ENCODE results near the gene HAPLN2. TPM values are rescaled to one million over a fixed set of nuclear protein-coding genes. Genes with fewer than 3 reads are reported as not detected.
A peak's percentile ranks its signal among the peaks of the same experiment; 100 is the strongest.

Gene HAPLN2
- total and polyA plus RNA-seq, 7 experiments from 2014 or later, result not detected

- peak overlapping the region in 3 of 9 donors; percentile 20 to 97 (median 86) for H3K27ac Mint-ChIP-seq
- H3K27me3 Mint-ChIP-seq, result no peaks in the 10 kb centered on the region
- no peak for DNase-seq
- Histone ChIP-seq H3K4me1 (ENCODE audit: control insufficient read depth in 2 of 2, insufficient read depth in 2 of 2, low read length in 2 of 2) (peaks cover 8 to 12% of the 10 kb centered on the region in 2 donors), H3K27ac (ENCODE audit: low read depth, low read length) (peak overlapping the region; percentile 24), H3K9me3 (ENCODE audit: control insufficient read depth in 2 of 3, low read length in 3 of 3) (no peaks in the 10 kb centered on the region), H3K4me3 (ENCODE audit: low read length) (no peak overlapping the region), H3K27me3 (ENCODE audit: control insufficient read depth in 2 of 2, insufficient read depth in 2 of 2, low read length in 2 of 2) (no peaks in the 10 kb centered on the region), H3K36me3 (ENCODE audit: control insufficient read depth in 2 of 3, insufficient read depth in 3 of 3, low read length in 3 of 3) (peaks cover 0 to 51% (median 3%) of the 10 kb centered on the region in 3 experiments)
- intact Hi-C loops (cut with micrococcal nuclease), result no loop called here
- peak overlapping the region in 1 of 10 donors; percentile 51 for H3K4me3 Mint-ChIP-seq
- ChIA-PET CTCF (interaction anchor here (0.6 to 1.6 kb wide), 4 partner anchors 10 to 124 kb away, joined by 3 to 5 read pairs (median 4); no protein-coding TSS in a partner anchor), POLR2A (interaction anchor here (0.6 to 4.2 kb wide), 5 partner anchors 9 to 195 kb away, joined by 3 to 58 read pairs (median 3); partner anchors contain the start of genes GPATCH4 and MEF2D)
- peaks cover 3 to 16% (median 8%) of the 10 kb centered on the region in 5 donors for H3K36me3 Mint-ChIP-seq
- no peak for ATAC-seq
- H3K4me1 Mint-ChIP-seq, result peaks cover 17 to 32% (median 28%) of the 10 kb centered on the region in 7 donors
- H3K9me3 Mint-ChIP-seq, result no peaks in the 10 kb centered on the region
These were observed 25.6 kb upstream of the HAPLN2 start for GRCh38 chr1:156593661-156593989.

GRCh38 chr1:156594190-156594589, 25.0 kb upstream of the HAPLN2 start:
- intact Hi-C loops (cut with micrococcal nuclease), result no loop called here
- no peak for ATAC-seq
- peak overlapping the region in 4 of 9 donors; percentile 9 to 57 (median 27) for H3K27ac Mint-ChIP-seq
- no peak for DNase-seq
- Histone ChIP-seq H3K27ac (ENCODE audit: low read depth, low read length) (peak overlapping the region; percentile 24), H3K36me3 (ENCODE audit: control insufficient read depth in 2 of 3, insufficient read depth in 3 of 3, low read length in 3 of 3) (peaks cover 0 to 56% (median 3%) of the 10 kb centered on the region in 3 experiments), H3K27me3 (ENCODE audit: control insufficient read depth in 2 of 2, insufficient read depth in 2 of 2, low read length in 2 of 2) (no peaks in the 10 kb centered on the region), H3K9me3 (ENCODE audit: control insufficient read depth in 2 of 3, low read length in 3 of 3) (no peaks in the 10 kb centered on the region), H3K4me3 (ENCODE audit: low read length) (no peak overlapping the region), H3K4me1 (ENCODE audit: control insufficient read depth in 2 of 2, insufficient read depth in 2 of 2, low read length in 2 of 2) (peaks cover 8 to 12% of the 10 kb centered on the region in 2 donors)
- H3K36me3 Mint-ChIP-seq, result peaks cover 3 to 16% (median 8%) of the 10 kb centered on the region in 5 donors
- H3K27me3 Mint-ChIP-seq, result no peaks in the 10 kb centered on the region
- H3K4me3 Mint-ChIP-seq, result peak overlapping the region in 1 of 10 donors; percentile 51
- POLR2A ChIA-PET, result interaction anchor here (0.6 to 4.2 kb wide), 4 partner anchors 9 to 136 kb away, joined by 3 to 58 read pairs (median 5); partner anchors contain the start of genes GPATCH4 and MEF2D
- CTCF ChIA-PET, result interaction anchor here (0.6 to 1.6 kb wide), 3 partner anchors 8 to 12 kb away, joined by 3 to 5 read pairs (median 3); no protein-coding TSS in a partner anchor
- H3K4me1 Mint-ChIP-seq, result peaks cover 17 to 33% (median 29%) of the 10 kb centered on the region in 7 donors
- H3K9me3 Mint-ChIP-seq, result no peaks in the 10 kb centered on the region

GRCh38 chr1:156595016-156595415, 24.2 kb upstream of the HAPLN2 start:
- peak overlapping the region in 6 of 9 donors; percentile 28 to 90 (median 68) for H3K27ac Mint-ChIP-seq
- H3K9me3 Mint-ChIP-seq, result no peaks in the 10 kb centered on the region
- peak overlapping the region in 1 of 10 donors; percentile 19 for H3K4me3 Mint-ChIP-seq
- DNase-seq, result no peak
- H3K4me1 Mint-ChIP-seq, result peaks cover 17 to 40% (median 32%) of the 10 kb centered on the region in 7 donors
- Histone ChIP-seq H3K9me3 (ENCODE audit: control insufficient read depth in 2 of 3, low read length in 3 of 3) (no peaks in the 10 kb centered on the region), H3K27me3 (ENCODE audit: control insufficient read depth in 2 of 2, insufficient read depth in 2 of 2, low read length in 2 of 2) (no peaks in the 10 kb centered on the region), H3K27ac (ENCODE audit: low read depth, low read length) (no peak overlapping the region), H3K4me1 (ENCODE audit: control insufficient read depth in 2 of 2, insufficient read depth in 2 of 2, low read length in 2 of 2) (peaks cover 8 to 12% of the 10 kb centered on the region in 2 donors), H3K36me3 (ENCODE audit: control insufficient read depth in 2 of 3, insufficient read depth in 3 of 3, low read length in 3 of 3) (peaks cover 0 to 56% (median 3%) of the 10 kb centered on the region in 3 experiments), H3K4me3 (ENCODE audit: low read length) (no peak overlapping the region)
- ChIA-PET CTCF (interaction anchor here (0.7 kb wide), 1 partner anchor 209 kb away, joined by 4 read pairs; no protein-coding TSS in a partner anchor), POLR2A (no interaction called here)
- no peak for ATAC-seq
- no peaks in the 10 kb centered on the region for H3K27me3 Mint-ChIP-seq
- H3K36me3 Mint-ChIP-seq, result peaks cover 3 to 16% (median 8%) of the 10 kb centered on the region in 5 donors
- intact Hi-C loops (cut with micrococcal nuclease), result no loop called here

GRCh38 chr1:156596426-156596825, 22.8 kb upstream of the HAPLN2 start:
- no peak for ATAC-seq
- Histone ChIP-seq H3K27me3 (ENCODE audit: control insufficient read depth in 2 of 2, insufficient read depth in 2 of 2, low read length in 2 of 2) (no peaks in the 10 kb centered on the region), H3K4me3 (ENCODE audit: low read length) (no peak overlapping the region), H3K27ac (ENCODE audit: low read depth, low read length) (no peak overlapping the region), H3K36me3 (ENCODE audit: control insufficient read depth in 2 of 3, insufficient read depth in 3 of 3, low read length in 3 of 3) (peaks cover 0 to 56% (median 3%) of the 10 kb centered on the region in 3 experiments), H3K9me3 (ENCODE audit: control insufficient read depth in 2 of 3, low read length in 3 of 3) (no peaks in the 10 kb centered on the region), H3K4me1 (ENCODE audit: control insufficient read depth in 2 of 2, insufficient read depth in 2 of 2, low read length in 2 of 2) (peaks cover 8 to 9% of the 10 kb centered on the region in 2 donors)
- no peak for DNase-seq
- H3K27me3 Mint-ChIP-seq, result no peaks in the 10 kb centered on the region
- H3K27ac Mint-ChIP-seq, result no peak overlapping the region
- H3K36me3 Mint-ChIP-seq, result peaks cover 3 to 18% (median 8%) of the 10 kb centered on the region in 5 donors
- peaks cover 22 to 44% (median 37%) of the 10 kb centered on the region in 7 donors for H3K4me1 Mint-ChIP-seq
- no peaks in the 10 kb centered on the region for H3K9me3 Mint-ChIP-seq
- intact Hi-C loops (cut with micrococcal nuclease), result no loop called here
- ChIA-PET POLR2A (interaction anchor here (0.6 to 1.1 kb wide), 5 partner anchors 8 to 139 kb away, joined by 3 to 4 read pairs (median 3); no protein-coding TSS in a partner anchor), CTCF (interaction anchor here (0.6 to 1.3 kb wide), 3 partner anchors 10 to 116 kb away, joined by 3 to 4 read pairs (median 3); no protein-coding TSS in a partner anchor)
- H3K4me3 Mint-ChIP-seq, result peak overlapping the region in 1 of 10 donors; percentile 40

- DNase-seq, result no peak
- Histone ChIP-seq H3K27ac (ENCODE audit: low read depth, low read length) (peak overlapping the region; percentile 35), H3K9me3 (ENCODE audit: control insufficient read depth in 2 of 3, low read length in 3 of 3) (no peaks in the 10 kb centered on the region), H3K27me3 (ENCODE audit: control insufficient read depth in 2 of 2, insufficient read depth in 2 of 2, low read length in 2 of 2) (no peaks in the 10 kb centered on the region), H3K4me3 (ENCODE audit: low read length) (no peak overlapping the region), H3K4me1 (ENCODE audit: control insufficient read depth in 2 of 2, insufficient read depth in 2 of 2, low read length in 2 of 2) (peaks cover 9 to 19% of the 10 kb centered on the region in 2 donors), H3K36me3 (ENCODE audit: control insufficient read depth in 2 of 3, insufficient read depth in 3 of 3, low read length in 3 of 3) (peaks cover 0 to 56% (median 3%) of the 10 kb centered on the region in 3 experiments)
- ChIA-PET CTCF (interaction anchor here (0.8 to 2.2 kb wide), 2 partner anchors 11 to 16 kb away, joined by 3 to 6 read pairs; no protein-coding TSS in a partner anchor), POLR2A (interaction anchor here (1.0 kb wide), 1 partner anchor 95 kb away, joined by 3 read pairs; no protein-coding TSS in a partner anchor)
- intact Hi-C loops (cut with micrococcal nuclease), result no loop called here
- no peak for ATAC-seq
- Mint-ChIP-seq H3K36me3 (peaks cover 3 to 18% (median 8%) of the 10 kb centered on the region in 5 donors), H3K9me3 (no peaks in the 10 kb centered on the region), H3K4me1 (peaks cover 29 to 52% (median 44%) of the 10 kb centered on the region in 7 donors), H3K27ac (peak overlapping the region in 4 of 9 donors; percentile 13 to 72 (median 40)), H3K27me3 (no peaks in the 10 kb centered on the region), H3K4me3 (no peak overlapping the region)
These were observed 21.1 kb upstream of the HAPLN2 start for GRCh38 chr1:156598125-156598524.

- no peak for ATAC-seq
- Histone ChIP-seq H3K9me3 (ENCODE audit: control insufficient read depth in 2 of 3, low read length in 3 of 3) (no peaks in the 10 kb centered on the region), H3K36me3 (ENCODE audit: control insufficient read depth in 2 of 3, insufficient read depth in 3 of 3, low read length in 3 of 3) (peaks cover 0 to 53% (median 3%) of the 10 kb centered on the region in 3 experiments), H3K4me1 (ENCODE audit: control insufficient read depth in 2 of 2, insufficient read depth in 2 of 2, low read length in 2 of 2) (peaks cover 9 to 19% of the 10 kb centered on the region in 2 donors), H3K4me3 (ENCODE audit: low read length) (no peak overlapping the region), H3K27me3 (ENCODE audit: control insufficient read depth in 2 of 2, insufficient read depth in 2 of 2, low read length in 2 of 2) (no peaks in the 10 kb centered on the region), H3K27ac (ENCODE audit: low read depth, low read length) (peak overlapping the region; percentile 35)
- ChIA-PET POLR2A (interaction anchor here (7.5 kb wide), 1 partner anchor 6 kb away, joined by 58 read pairs; the partner anchor contains the start of gene NAXE), CTCF (interaction anchor here (0.7 to 2.2 kb wide), 3 partner anchors 12 to 223 kb away, joined by 3 to 6 read pairs (median 3); no protein-coding TSS in a partner anchor)
- peak overlapping the region in 2 of 10 donors; percentile 32 to 68 for H3K4me3 Mint-ChIP-seq
- no peaks in the 10 kb centered on the region for H3K9me3 Mint-ChIP-seq
- peaks cover 29 to 49% (median 43%) of the 10 kb centered on the region in 7 donors for H3K4me1 Mint-ChIP-seq
- intact Hi-C loops (cut with micrococcal nuclease), result no loop called here
- H3K27me3 Mint-ChIP-seq, result no peaks in the 10 kb centered on the region
- H3K27ac Mint-ChIP-seq, result peak overlapping the region in 5 of 9 donors; percentile 28 to 92 (median 58)
- DNase-seq, result no peak
- peaks cover 3 to 18% (median 8%) of the 10 kb centered on the region in 5 donors for H3K36me3 Mint-ChIP-seq
These were observed 20.3 kb upstream of the HAPLN2 start for GRCh38 chr1:156598731-156599432.
